Epithelial cell of esophagus (primary cell): Measurements from ENCODE around the gene GOLPH3L.

Experiments used
- DNase-seq: peaks from one replicate; pipeline ENCODE4 v3.0.0; 2010; ENCODE audit warnings: low read depth
- H3K4me3 ChIP-seq: 2 replicates; pipeline ENCODE4 v1.5.1; 2011; ENCODE audit warnings: mild to moderate bottlenecking, low read length, control low read depth
- CTCF ChIP-seq: IDR thresholded peaks from 2 replicates; pipeline ENCODE4 v1.5.1; 2011; ENCODE audit warnings: low read depth, mild to moderate bottlenecking, low read length, control low read depth, inconsistent platforms; ENCODE audit not compliant: insufficient read depth; ENCODE audit errors: missing control alignments

Gene GOLPH3L

GRCh38 chr1:150596976-150597375, 100.0 kb downstream of the GOLPH3L start:
- no peak for DNase-seq
- no peak for TF ChIP-seq CTCF
- no peak overlapping the region for H3K4me3 ChIP-seq
